ENCODE results near the gene ST6GALNAC1.

Gene ST6GALNAC1

DNA sequence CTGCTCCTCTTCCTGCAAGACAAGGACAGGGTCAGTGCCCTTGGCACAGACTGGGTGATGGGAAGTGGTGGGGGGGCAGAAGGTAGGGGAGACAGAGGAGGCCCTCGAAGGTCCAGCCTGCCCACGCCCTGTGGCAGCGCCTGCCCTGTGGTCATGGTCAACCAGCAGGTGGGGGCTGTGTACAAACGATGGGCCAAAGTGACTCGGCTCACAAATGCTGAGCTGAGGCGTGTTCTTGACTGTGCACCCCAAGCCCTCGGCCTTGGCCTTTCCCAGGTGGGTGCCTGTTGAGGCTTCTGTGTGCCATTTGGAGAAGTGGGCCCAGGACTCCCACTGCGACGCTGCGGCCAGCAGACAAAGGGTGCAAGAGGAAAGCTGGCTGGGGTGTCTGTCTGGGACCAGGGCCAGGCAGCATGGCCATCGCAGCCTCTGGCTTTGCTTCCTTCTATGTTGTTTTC, 44.6 kb upstream of the ST6GALNAC1 start:
- ATAC-seq (ENCODE audit: low read depth): no peak; the same call in 2 of the 3 replicates
- no peaks in the 10 kb centered on the region for H3K27me3 ChIP-seq (ENCODE audit: insufficient read depth, poor library complexity, severe bottlenecking)
- H3K4me1 ChIP-seq (ENCODE audit: insufficient read depth, poor library complexity, severe bottlenecking): peaks cover 14% of the 10 kb centered on the region
- TF ChIP-seq, protein P1, sequence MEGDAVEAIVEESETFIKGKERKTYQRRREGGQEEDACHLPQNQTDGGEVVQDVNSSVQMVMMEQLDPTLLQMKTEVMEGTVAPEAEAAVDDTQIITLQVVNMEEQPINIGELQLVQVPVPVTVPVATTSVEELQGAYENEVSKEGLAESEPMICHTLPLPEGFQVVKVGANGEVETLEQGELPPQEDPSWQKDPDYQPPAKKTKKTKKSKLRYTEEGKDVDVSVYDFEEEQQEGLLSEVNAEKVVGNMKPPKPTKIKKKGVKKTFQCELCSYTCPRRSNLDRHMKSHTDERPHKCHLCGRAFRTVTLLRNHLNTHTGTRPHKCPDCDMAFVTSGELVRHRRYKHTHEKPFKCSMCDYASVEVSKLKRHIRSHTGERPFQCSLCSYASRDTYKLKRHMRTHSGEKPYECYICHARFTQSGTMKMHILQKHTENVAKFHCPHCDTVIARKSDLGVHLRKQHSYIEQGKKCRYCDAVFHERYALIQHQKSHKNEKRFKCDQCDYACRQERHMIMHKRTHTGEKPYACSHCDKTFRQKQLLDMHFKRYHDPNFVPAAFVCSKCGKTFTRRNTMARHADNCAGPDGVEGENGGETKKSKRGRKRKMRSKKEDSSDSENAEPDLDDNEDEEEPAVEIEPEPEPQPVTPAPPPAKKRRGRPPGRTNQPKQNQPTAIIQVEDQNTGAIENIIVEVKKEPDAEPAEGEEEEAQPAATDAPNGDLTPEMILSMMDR (IDR thresholded peaks at IDR 0.05; ENCODE audit: poor library complexity, severe bottlenecking): no peak
- H3K4me3 ChIP-seq (ENCODE audit: severe bottlenecking): no peak overlapping the region
- H3K9me3 ChIP-seq (ENCODE audit: severe bottlenecking): no peaks in the 10 kb centered on the region
- no peak for DNase-seq (ENCODE audit: low spot score)
- peak overlapping the region; percentile 45 for H3K27ac ChIP-seq (ENCODE audit: poor library complexity, severe bottlenecking)
- peaks cover 7% of the 10 kb centered on the region for H3K36me3 ChIP-seq (ENCODE audit: low read depth)

- peaks cover 14% of the 10 kb centered on the region for H3K4me1 ChIP-seq (ENCODE audit: insufficient read depth, poor library complexity, severe bottlenecking)
- no peak overlapping the region for H3K4me3 ChIP-seq (ENCODE audit: severe bottlenecking)
- H3K9me3 ChIP-seq (ENCODE audit: severe bottlenecking): no peaks in the 10 kb centered on the region
- no peak for DNase-seq (ENCODE audit: low spot score)
- TF ChIP-seq, protein P1 (IDR thresholded peaks at IDR 0.05; ENCODE audit: poor library complexity, severe bottlenecking): no peak
- H3K27ac ChIP-seq (ENCODE audit: poor library complexity, severe bottlenecking): peak overlapping the region; percentile 45
- H3K27me3 ChIP-seq (ENCODE audit: insufficient read depth, poor library complexity, severe bottlenecking): no peaks in the 10 kb centered on the region
- no peak for ATAC-seq (ENCODE audit: low read depth)
- H3K36me3 ChIP-seq (ENCODE audit: low read depth): peaks cover 11% of the 10 kb centered on the region
These were observed 44.0 kb upstream of the ST6GALNAC1 start for GRCh38 chr17:76687298-76688164.

GRCh38 chr17:76686538-76687297, 43.2 kb upstream of the ST6GALNAC1 start:
- H3K4me1 ChIP-seq (ENCODE audit: insufficient read depth, poor library complexity, severe bottlenecking): peaks cover 14% of the 10 kb centered on the region
- no peak for ATAC-seq (ENCODE audit: low read depth)

GRCh38 chr17:76685846-76686245, 42.3 kb upstream of the ST6GALNAC1 start:
- DNase-seq (ENCODE audit: low spot score) (no peak), ATAC-seq (ENCODE audit: low read depth) (no peak)
- Histone ChIP-seq H3K27ac (ENCODE audit: poor library complexity, severe bottlenecking) (no peak overlapping the region), H3K4me3 (ENCODE audit: severe bottlenecking) (no peak overlapping the region), H3K4me1 (ENCODE audit: insufficient read depth, poor library complexity, severe bottlenecking) (peaks cover 14% of the 10 kb centered on the region), H3K27me3 (ENCODE audit: insufficient read depth, poor library complexity, severe bottlenecking) (no peaks in the 10 kb centered on the region), H3K36me3 (ENCODE audit: low read depth) (peaks cover 12% of the 10 kb centered on the region), H3K9me3 (ENCODE audit: severe bottlenecking) (no peaks in the 10 kb centered on the region)
- TF ChIP-seq, protein P1 (IDR thresholded peaks at IDR 0.05; ENCODE audit: poor library complexity, severe bottlenecking): no peak

More at GRCh38 chr17:76686538-76687297, 43.2 kb upstream of the ST6GALNAC1 start:
- TF ChIP-seq, protein P1 (IDR thresholded peaks at IDR 0.05; ENCODE audit: poor library complexity, severe bottlenecking): no peak
- no peak overlapping the region for H3K4me3 ChIP-seq (ENCODE audit: severe bottlenecking)
- no peaks in the 10 kb centered on the region for H3K9me3 ChIP-seq (ENCODE audit: severe bottlenecking)
- peaks cover 12% of the 10 kb centered on the region for H3K36me3 ChIP-seq (ENCODE audit: low read depth)
- H3K27ac ChIP-seq (ENCODE audit: poor library complexity, severe bottlenecking): no peak overlapping the region
- H3K27me3 ChIP-seq (ENCODE audit: insufficient read depth, poor library complexity, severe bottlenecking): no peaks in the 10 kb centered on the region
- no peak for DNase-seq (ENCODE audit: low spot score)
